DLD1 (cell line): ENCODE results near the gene MYL4.
"Not testable (repeated sequence)": the region's sequence is repeated elsewhere in the genome, so short reads cannot be mapped to it uniquely, and the experiment has no call there.

Experiments
- in situ Hi-C: cut with HindIII; loops from 2 replicates; pipeline ENCODE4 v1.10.0; 2017; ENCODE audit warnings: low sequenced_read_pairs

Gene MYL4

DNA sequence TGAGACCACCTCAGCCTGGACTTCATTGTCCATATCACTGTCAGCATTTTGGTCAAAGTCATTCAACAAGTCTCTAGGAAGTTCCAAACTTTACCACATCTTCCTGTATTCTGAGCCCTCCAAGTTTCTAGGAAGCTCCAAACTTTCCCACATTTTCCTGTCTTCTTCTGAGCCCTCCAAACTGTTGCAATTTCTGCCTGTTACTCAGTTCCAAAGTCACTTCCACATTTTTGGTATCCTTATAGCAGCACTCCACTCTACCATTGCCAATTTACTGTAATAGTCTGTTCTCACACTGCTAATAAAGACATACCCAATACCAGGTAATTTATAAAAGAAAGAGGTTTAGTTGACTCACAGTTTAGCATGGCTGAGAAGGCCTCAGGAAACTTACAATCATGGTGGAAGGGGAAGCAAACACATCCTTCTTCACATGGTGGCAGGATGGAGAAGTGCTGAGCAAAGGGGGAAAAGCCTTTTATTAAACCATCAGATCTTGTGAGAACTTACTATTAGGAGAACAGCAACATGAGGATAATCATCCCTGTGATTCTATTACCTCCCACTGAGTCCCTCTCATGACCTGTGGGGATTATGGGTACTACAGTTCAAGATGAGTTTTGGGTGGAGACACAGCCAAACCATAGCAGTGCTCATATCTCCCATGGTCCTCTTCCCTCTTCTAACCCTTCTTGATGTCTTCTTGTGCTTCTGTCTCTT is 60.6 kb downstream of the MYL4 start:
- in situ Hi-C loops: not testable (repeated sequence)

DNA sequence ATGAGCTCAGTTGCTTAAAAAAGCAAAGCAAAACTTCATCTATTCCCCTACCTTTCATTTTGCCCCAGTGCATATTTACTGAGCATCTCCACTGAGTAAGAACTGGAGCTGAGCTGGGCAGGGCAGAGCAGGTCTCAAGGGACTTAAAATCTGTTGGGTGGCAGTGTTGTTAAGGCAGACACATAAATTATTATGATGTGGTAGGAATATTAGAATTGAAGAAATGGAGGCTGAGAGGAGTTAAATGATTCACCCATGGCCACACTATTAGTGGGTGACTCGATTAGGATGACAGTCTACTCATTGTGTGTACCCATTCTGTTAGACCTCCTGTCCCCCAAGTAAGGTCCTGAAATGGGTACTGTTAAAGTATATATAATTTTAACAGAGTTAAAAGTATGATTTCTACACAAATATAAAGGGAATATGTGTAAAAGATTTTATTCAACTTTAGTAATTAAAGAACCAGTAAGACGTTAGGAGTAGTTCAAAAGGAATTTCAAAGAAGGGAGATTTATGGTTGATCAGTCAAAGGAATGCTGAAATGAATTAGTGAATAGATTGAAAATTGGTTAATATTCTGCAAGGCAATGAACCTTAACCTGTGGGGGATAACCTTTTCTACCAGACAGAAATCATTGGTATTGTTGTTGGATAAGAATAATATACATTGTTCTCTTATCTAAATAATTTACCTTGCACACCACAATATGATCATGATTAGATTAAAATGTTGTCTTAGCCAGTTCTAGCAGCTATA is 62.0 kb downstream of the MYL4 start:
- in situ Hi-C loops: no loop called here

DNA sequence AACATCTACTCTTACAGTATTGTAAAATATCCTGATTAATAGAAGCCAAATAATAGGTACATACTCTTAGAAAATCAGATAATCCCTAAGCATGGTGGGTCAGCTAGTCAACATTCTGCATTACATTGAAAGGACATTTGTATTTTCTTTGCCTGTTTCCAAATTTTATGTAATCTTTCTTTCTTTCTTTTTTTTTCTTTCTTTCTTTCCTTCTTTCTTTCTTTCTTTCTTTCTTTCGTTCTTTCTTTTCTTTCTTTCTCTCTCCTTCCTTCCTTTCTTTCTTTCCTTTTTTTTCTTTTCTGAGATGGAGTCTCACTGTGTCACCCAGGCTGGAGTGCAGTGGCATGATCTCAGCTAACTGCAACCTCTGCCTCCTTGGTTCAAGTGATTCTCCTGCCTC is 63.3 kb downstream of the MYL4 start:
- in situ Hi-C loops: no loop called here

DNA sequence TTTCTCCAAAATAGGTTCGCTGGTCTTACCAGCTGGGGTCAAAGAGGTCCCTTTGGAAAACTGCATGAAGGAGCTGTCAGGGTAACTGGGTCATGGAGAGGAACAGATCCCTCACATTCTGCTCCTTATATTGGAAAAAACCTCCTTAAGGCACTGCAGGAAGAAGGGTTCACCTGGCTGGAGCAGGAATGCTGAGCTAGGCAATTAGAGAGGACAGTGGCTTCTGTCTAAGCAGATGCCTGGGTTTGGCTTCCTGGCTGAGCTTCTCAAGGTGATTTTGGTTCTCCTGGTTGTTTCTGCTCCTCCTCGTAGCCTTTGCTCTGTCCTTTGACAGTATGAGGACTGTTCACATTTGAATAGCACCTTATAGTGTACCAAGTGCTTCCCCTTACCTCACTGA is 64.1 kb downstream of the MYL4 start:
- in situ Hi-C loops: no loop called here
